RWPE1 (cell line): ENCODE measurements around the gene ARID3B.

ENCODE experiments used
- CTCF ChIA-PET: fragments of 350-600 bp; sonication (Branson Sonifier 250); formaldehyde crosslinking; extraction: SDS; loops from one replicate; lab custom pipeline; 2021; lab: Yijun Ruan, JAX
- POLR2A ChIA-PET: fragments of 400-600 bp; formaldehyde crosslinking; extraction: SDS; loops from one replicate; lab custom pipeline; 2020; ENCODE audit warnings: antibody characterized with exemption; ENCODE audit not compliant: low non-redundant PET; lab: Yijun Ruan, JAX
- DNase-seq: peaks from one replicate; pipeline ENCODE4 v3.0.0; 2012; ENCODE audit warnings: low spot score
- H3K27ac ChIP-seq: fragments of 450-650 bp; 2 replicates; pipeline ENCODE4 v1.5.1; 2017
- CTCF ChIP-seq: fragments of 450-650 bp; conservative IDR thresholded peaks from 2 replicates; pipeline ENCODE4 v1.5.1; 2017; ENCODE audit warnings: low read depth, mild to moderate bottlenecking

The ARID3B gene

GRCh38 chr15:74642348-74642733 lies 101.3 kb downstream of the ARID3B start:
- TF ChIP-seq CTCF = no peak
- ChIA-PET POLR2A (interaction anchor here (0.6 kb wide), 1 partner anchor 113 kb away, joined by 4 read pairs; no protein-coding TSS in a partner anchor), CTCF (interaction anchor here (0.6 to 14.2 kb wide), 2 partner anchors 117 to 127 kb away, joined by 4 to 258 read pairs; no protein-coding TSS in a partner anchor)
- DNase-seq = no peak
- no peak overlapping the region for H3K27ac ChIP-seq

DNA sequence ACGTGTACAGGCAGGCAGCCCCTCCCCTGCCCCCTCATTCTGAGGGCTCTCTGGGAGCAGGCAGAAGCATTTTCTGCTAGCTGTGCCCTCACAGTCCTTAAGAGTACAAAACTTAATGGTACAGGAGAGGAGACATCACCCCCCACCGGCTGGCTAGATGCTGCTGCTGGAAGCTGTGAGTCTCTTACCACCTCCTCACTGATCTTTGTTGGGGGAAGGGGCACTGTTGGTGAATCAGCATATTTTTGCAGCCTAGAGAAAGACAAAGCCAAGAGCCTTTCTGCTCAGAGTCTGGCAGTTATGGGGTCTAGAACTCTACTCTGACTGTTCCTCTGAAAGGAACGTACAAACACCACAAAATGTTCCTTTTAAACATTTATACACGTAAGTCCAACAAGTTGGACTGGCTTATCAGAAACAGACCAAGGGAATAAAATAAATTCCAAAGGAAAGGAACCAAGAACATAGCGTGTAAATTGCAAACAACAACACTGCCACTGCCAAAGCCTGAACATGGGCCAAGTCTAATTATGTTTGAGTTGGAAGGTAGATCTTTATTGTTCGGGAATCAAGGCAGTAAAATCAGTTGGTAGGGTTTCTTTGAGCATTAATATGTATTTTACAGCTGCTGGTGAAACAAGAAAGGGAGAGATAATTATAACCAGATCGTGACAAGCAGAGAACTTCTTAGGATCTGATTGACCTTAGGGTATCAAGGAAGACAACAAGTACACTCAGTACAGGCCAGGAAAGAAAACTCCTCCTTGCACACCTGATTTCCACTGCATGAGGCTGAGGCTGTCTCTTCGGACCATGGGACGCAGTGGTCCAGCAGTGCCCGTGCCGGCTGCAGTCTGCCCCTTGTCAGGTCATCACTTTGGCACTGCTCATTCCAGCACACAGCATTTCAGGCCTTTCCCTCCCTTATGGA lies 102.0 kb downstream of the ARID3B start:
- CTCF ChIA-PET = interaction anchor here (0.6 to 14.2 kb wide), 3 partner anchors 117 to 1437 kb away, joined by 3 to 258 read pairs (median 4); no protein-coding TSS in a partner anchor
- no peak overlapping the region for H3K27ac ChIP-seq
- no peak for TF ChIP-seq CTCF
- POLR2A ChIA-PET = no interaction called here
- DNase-seq = no peak

- H3K27ac ChIP-seq = no peak overlapping the region
- no peak for DNase-seq
- ChIA-PET POLR2A (no interaction called here), CTCF (interaction anchor here (0.6 to 14.2 kb wide), 3 partner anchors 11 to 1437 kb away, joined by 3 to 258 read pairs (median 3); no protein-coding TSS in a partner anchor)
- no peak for TF ChIP-seq CTCF
Measured at GRCh38 chr15:74643665-74644204, 102.7 kb downstream of the ARID3B start.

DNA sequence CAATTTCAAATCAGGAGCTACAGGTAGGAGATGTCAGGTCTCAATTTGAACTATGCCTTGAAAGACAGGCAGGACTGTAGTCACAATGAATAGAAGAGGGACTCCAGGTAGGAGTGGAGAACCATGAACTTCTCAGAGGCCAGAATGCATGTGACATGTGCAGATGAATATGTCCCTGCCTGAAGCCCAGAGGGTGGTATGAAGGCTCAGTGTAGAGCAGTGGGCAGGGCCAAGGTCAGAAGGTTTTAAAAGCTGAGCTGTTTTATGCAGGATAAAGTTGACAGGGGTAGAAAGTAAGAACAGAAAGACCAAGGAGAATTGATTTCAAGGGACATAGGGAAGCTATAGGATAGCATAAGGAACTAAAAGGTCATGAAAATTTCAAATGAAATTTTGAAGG lies 105.5 kb downstream of the ARID3B start:
- CTCF ChIA-PET = interaction anchor here (0.6 kb wide), 1 partner anchor 23 kb away, joined by 3 read pairs; no protein-coding TSS in a partner anchor
- POLR2A ChIA-PET = no interaction called here
- no peak overlapping the region for H3K27ac ChIP-seq
- no peak for DNase-seq
- TF ChIP-seq CTCF = no peak
